H9 (cell line): ENCODE data around the gene ANAPC2. TPM values are rescaled to one million over a fixed set of nuclear protein-coding genes. Genes with fewer than 3 reads are reported as not detected.

ENCODE experiments used
- DNase-seq: peaks from one replicate; pipeline ENCODE4 v3.0.0-alpha.2; 2017
- H2AFZ ChIP-seq: one replicate; pipeline ENCODE4 v1.6.1; 2013; ENCODE audit warnings: mild to moderate bottlenecking, low read length, control low read depth, moderate library complexity
- H2AK5ac ChIP-seq: 2 replicates; pipeline ENCODE4 v1.6.1; 2013; ENCODE audit warnings: low read length, control low read depth, mixed read lengths; ENCODE audit not compliant: insufficient read length
- H2BK120ac ChIP-seq: one replicate; pipeline ENCODE4 v1.6.1; 2013; ENCODE audit warnings: low read depth, mild to moderate bottlenecking, low read length, control low read depth, inconsistent platforms; ENCODE audit not compliant: poor library complexity, severe bottlenecking
- H2BK12ac ChIP-seq: 2 replicates; pipeline ENCODE4 v1.6.1; 2013; ENCODE audit warnings: low read length, control low read depth, mixed read lengths, low read depth; ENCODE audit not compliant: insufficient read length
- H2BK15ac ChIP-seq: 2 replicates; pipeline ENCODE4 v1.6.1; 2013; ENCODE audit warnings: low read depth, low read length, control low read depth
- H2BK20ac ChIP-seq: one replicate; pipeline ENCODE4 v1.6.1; 2013; ENCODE audit warnings: low read depth, mild to moderate bottlenecking, low read length, control low read depth, inconsistent platforms; ENCODE audit not compliant: poor library complexity, severe bottlenecking
- H2BK5ac ChIP-seq: 2 replicates; pipeline ENCODE4 v1.6.1; 2013; ENCODE audit warnings: low read length, control low read depth, mixed read lengths; ENCODE audit not compliant: insufficient read length
- H3K14ac ChIP-seq: 2 replicates; pipeline ENCODE4 v1.6.1; 2013; ENCODE audit warnings: low read length, control low read depth; ENCODE audit not compliant: insufficient read depth
- H3K18ac ChIP-seq: 2 replicates; pipeline ENCODE4 v1.6.1; 2013; ENCODE audit warnings: low read depth, mild to moderate bottlenecking, mixed read lengths, low read length, control low read depth; ENCODE audit not compliant: insufficient read length
- H3K23ac ChIP-seq: 2 replicates; pipeline ENCODE4 v1.6.1; 2013; ENCODE audit warnings: low read length, control low read depth, mixed read lengths, low read depth; ENCODE audit not compliant: insufficient read length
- H3K23me2 ChIP-seq: 2 replicates; pipeline ENCODE4 v1.6.1; 2013; ENCODE audit warnings: low read depth, mild to moderate bottlenecking, mixed read lengths, low read length, control low read depth; ENCODE audit not compliant: insufficient read length, poor library complexity, severe bottlenecking
- H3K27ac ChIP-seq: 2 replicates; pipeline ENCODE4 v1.5.1; 2013; ENCODE audit warnings: low read length, control low read depth, mixed read lengths, low read depth; ENCODE audit not compliant: insufficient read length
- H3K27me3 ChIP-seq: 2 replicates; pipeline ENCODE4 v1.6.1; 2013; ENCODE audit warnings: low read length, control low read depth, inconsistent platforms; ENCODE audit not compliant: insufficient read depth
- H3K4ac ChIP-seq: 2 replicates; pipeline ENCODE4 v1.6.1; 2013; ENCODE audit warnings: low read depth, mild to moderate bottlenecking, control low read depth, inconsistent platforms, low read length, moderate library complexity
- H3K4me1 ChIP-seq: 2 replicates; pipeline ENCODE4 v1.6.1; 2013; ENCODE audit warnings: low read length, control low read depth, inconsistent platforms; ENCODE audit not compliant: insufficient read depth
- H3K4me2 ChIP-seq: 2 replicates; pipeline ENCODE4 v1.6.1; 2013; ENCODE audit warnings: low read length, control low read depth, mixed read lengths; ENCODE audit not compliant: insufficient read length, insufficient read depth
- H3K56ac ChIP-seq: 2 replicates; pipeline ENCODE4 v1.6.1; 2013; ENCODE audit warnings: low read depth, mild to moderate bottlenecking, mixed read lengths, low read length, control low read depth; ENCODE audit not compliant: insufficient read length
- H3K79me1 ChIP-seq: 2 replicates; pipeline ENCODE4 v1.6.1; 2013; ENCODE audit warnings: low read depth, mild to moderate bottlenecking, moderate library complexity, low read length, control low read depth, inconsistent platforms; ENCODE audit not compliant: insufficient read depth, poor library complexity, severe bottlenecking
- H3K79me2 ChIP-seq: 2 replicates; pipeline ENCODE4 v1.6.1; 2013; ENCODE audit warnings: low read length, control low read depth, inconsistent platforms; ENCODE audit not compliant: insufficient read depth
- H3K9ac ChIP-seq: 2 replicates; pipeline ENCODE4 v1.6.1; 2013; ENCODE audit warnings: low read length, control low read depth, mixed read lengths; ENCODE audit not compliant: insufficient read length; ENCODE audit errors: extremely low read depth
- H3K9me3 ChIP-seq: one replicate; pipeline ENCODE4 v1.6.1; 2013; ENCODE audit warnings: low read depth, low read length, inconsistent platforms; ENCODE audit not compliant: control insufficient read depth
- H3T11ph ChIP-seq: one replicate; pipeline ENCODE4 v1.6.1; 2013; ENCODE audit warnings: mild to moderate bottlenecking, low read length, control low read depth, inconsistent platforms
- H4K20me1 ChIP-seq: one replicate; pipeline ENCODE4 v1.6.1; 2013; ENCODE audit not compliant: control insufficient read depth, insufficient read length, insufficient read depth
- H4K5ac ChIP-seq: 2 replicates; pipeline ENCODE4 v1.6.1; 2013; ENCODE audit warnings: low read depth, mild to moderate bottlenecking, mixed read lengths, low read length, control low read depth; ENCODE audit not compliant: insufficient read length
- H4K8ac ChIP-seq: replicated peaks from 2 replicates; pipeline ENCODE4 v1.6.1; 2013; ENCODE audit warnings: low read length, control low read depth, mixed read lengths, low read depth; ENCODE audit not compliant: insufficient read length
- H4K91ac ChIP-seq: 2 replicates; pipeline ENCODE4 v1.6.1; 2013; ENCODE audit warnings: low read depth, mild to moderate bottlenecking, moderate library complexity, mixed read lengths, low read length, control low read depth; ENCODE audit not compliant: insufficient read length
- H3K27ac Mint-ChIP-seq, 3 experiments: 2 replicates in 2 of 3; 3 replicates in 1 of 3; pipeline ENCODE4 v1.8.0; 2020 to 2021; ENCODE audit warnings: mixed read lengths in 3 of 3, mild to moderate bottlenecking in 1 of 3, moderate library complexity in 1 of 3
- H3K27me3 Mint-ChIP-seq: 2 replicates; pipeline ENCODE4 v1.8.0; 2021; ENCODE audit warnings: low read depth, mild to moderate bottlenecking, moderate library complexity, mixed read lengths
- H3K36me3 Mint-ChIP-seq, 3 experiments: 2 replicates in 2 of 3; 3 replicates in 1 of 3; pipeline ENCODE4 v1.8.0; 2020 to 2021; ENCODE audit warnings: low read depth in 3 of 3, mixed read lengths in 3 of 3; ENCODE audit not compliant: insufficient read depth in 1 of 3
- H3K4me1 Mint-ChIP-seq, 2 experiments: 2 replicates each; pipeline ENCODE4 v1.8.0; 2020; ENCODE audit warnings: mixed read lengths in 2 of 2
- H3K4me3 Mint-ChIP-seq, 2 experiments: 2 replicates in 1 of 2; 3 replicates in 1 of 2; pipeline ENCODE4 v1.8.0; 2020 to 2021; ENCODE audit warnings: mild to moderate bottlenecking in 2 of 2, mixed read lengths in 2 of 2, moderate library complexity in 1 of 2
- H3K9me3 Mint-ChIP-seq, 2 experiments: 2 replicates in 1 of 2; 3 replicates in 1 of 2; pipeline ENCODE4 v1.8.0; 2020; ENCODE audit warnings: mild to moderate bottlenecking in 2 of 2, mixed read lengths in 2 of 2, moderate library complexity in 1 of 2
- WGBS: extraction: QIAGEN DNeasy Blood & Tissue Kit; methylation state at CpG from one replicate; pipeline ENCODE4 v1.1.7; 2013; ENCODE audit warnings: missing lambda C conversion rate, low lambda C conversion rate, mixed read lengths; ENCODE audit not compliant: insufficient read length; ENCODE audit errors: extremely low coverage; 5-methylcytosine and 5-hydroxymethylcytosine counted together
- total RNA-seq: library from RNA; stranded (reverse); gene quantifications from 2 replicates; pipeline ENCODE4 v1.2.1, GENCODE V29; 2021
- TF ChIP-seq, protein P1 (sequence below): fragments of 200-600 bp; sonication (generic); conservative IDR thresholded peaks from 3 replicates; pipeline ENCODE4 v1.8.0; 2021; ENCODE audit warnings: antibody characterized with exemption, mild to moderate bottlenecking

ANAPC2 gene
- total RNA-seq, 1 experiment from 2014 or later, result 54.8 TPM

DNA sequence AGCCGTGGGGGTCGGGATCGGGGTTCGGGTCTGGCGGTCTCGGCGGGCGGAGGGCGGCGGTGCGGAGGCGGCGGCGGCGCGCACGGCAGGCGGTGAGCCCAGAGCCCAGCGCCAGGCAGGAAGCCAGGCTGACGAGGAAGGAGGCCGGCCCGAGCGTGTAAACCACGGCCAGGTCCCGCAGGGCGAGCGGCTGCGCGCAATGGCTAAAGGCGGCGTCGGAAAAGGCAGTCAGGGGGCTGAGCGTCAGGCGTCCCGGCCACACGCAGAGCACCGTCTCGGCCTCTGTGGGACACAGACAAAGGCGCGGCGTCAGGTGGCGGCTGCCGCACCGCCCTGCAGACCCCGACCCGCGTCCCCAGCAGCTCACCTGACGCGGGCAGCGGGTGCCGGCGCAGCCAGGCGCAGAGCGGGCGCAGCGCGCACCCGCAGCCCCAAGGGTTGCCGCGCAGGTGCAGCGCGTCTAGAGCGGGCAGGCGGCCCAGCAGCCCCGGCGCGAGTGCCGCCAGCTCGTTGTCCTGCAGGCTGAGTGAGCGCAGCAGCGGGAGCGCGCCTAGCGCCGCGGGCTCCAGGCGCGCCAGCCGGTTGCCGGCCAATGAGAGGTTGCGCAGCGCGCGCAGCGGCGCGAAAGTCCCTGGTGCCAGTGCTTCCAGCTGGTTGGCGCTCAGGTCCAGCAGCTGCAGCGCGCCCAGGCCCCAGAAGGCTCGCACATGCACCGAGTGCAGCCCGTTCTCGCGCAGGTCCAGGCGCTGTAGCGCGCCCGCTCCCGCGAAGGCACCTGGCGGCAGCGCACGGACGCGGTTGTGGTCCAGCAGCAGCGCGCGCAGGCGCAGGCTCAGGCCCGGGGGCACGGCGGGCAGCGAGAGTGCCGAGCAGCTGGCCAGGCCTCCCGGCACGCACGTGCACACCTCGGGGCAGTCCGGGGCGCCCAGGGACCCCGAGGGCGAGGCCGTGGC is 19.2 kb downstream of the ANAPC2 start:
- Histone ChIP-seq H2BK5ac (no peak overlapping the region), H2BK12ac (no peak overlapping the region), H3K79me2 (no peaks in the 10 kb centered on the region), H3K23me2 (peaks cover 4% of the 10 kb centered on the region), H3K9me3 (no peaks in the 10 kb centered on the region), H4K5ac (no peak overlapping the region), H2BK20ac (no peak overlapping the region), H2AK5ac (no peak overlapping the region), H4K20me1 (no peaks in the 10 kb centered on the region), H4K91ac (no peak overlapping the region), H2BK15ac (no peak overlapping the region), H3K56ac (no peak overlapping the region), H3K27me3 (peaks cover 35% of the 10 kb centered on the region; the same call in 1 of the 2 replicates), H3K18ac (no peak overlapping the region), H4K8ac (no peak overlapping the region), H3K14ac (no peak overlapping the region), H3K4me2 (peak overlapping the region; percentile 68), H3K23ac (no peak overlapping the region), H3K9ac (no peak overlapping the region), H3T11ph (no peak overlapping the region), H3K4me1 (no peaks in the 10 kb centered on the region), H3K79me1 (no peaks in the 10 kb centered on the region), H3K4ac (no peak overlapping the region), H2AFZ (no peak overlapping the region), H3K27ac (no peak overlapping the region), H2BK120ac (no peak overlapping the region)
- Mint-ChIP-seq H3K9me3 (no peaks in the 10 kb centered on the region), H3K4me3 (peak overlapping the region; percentile 61 to 80), H3K4me1 (peaks cover 3 to 6% of the 10 kb centered on the region in 2 experiments), H3K27me3 (peaks cover 92% of the 10 kb centered on the region), H3K36me3 (no peaks in the 10 kb centered on the region), H3K27ac (no peak overlapping the region)
- TF ChIP-seq, protein P1, sequence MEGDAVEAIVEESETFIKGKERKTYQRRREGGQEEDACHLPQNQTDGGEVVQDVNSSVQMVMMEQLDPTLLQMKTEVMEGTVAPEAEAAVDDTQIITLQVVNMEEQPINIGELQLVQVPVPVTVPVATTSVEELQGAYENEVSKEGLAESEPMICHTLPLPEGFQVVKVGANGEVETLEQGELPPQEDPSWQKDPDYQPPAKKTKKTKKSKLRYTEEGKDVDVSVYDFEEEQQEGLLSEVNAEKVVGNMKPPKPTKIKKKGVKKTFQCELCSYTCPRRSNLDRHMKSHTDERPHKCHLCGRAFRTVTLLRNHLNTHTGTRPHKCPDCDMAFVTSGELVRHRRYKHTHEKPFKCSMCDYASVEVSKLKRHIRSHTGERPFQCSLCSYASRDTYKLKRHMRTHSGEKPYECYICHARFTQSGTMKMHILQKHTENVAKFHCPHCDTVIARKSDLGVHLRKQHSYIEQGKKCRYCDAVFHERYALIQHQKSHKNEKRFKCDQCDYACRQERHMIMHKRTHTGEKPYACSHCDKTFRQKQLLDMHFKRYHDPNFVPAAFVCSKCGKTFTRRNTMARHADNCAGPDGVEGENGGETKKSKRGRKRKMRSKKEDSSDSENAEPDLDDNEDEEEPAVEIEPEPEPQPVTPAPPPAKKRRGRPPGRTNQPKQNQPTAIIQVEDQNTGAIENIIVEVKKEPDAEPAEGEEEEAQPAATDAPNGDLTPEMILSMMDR, result peak; percentile 12; the same call in 1 of the 3 replicates
- DNase-seq, result peak; percentile 86
- no CpG with 5 or more reads among the region's 124 CpGs for WGBS
